NCI-H226 (cell line): ENCODE measurements around the gene PARVB.

Source experiments
- DNase-seq: peaks from one replicate; pipeline ENCODE4 v3.0.0-alpha.2; 2015

The PARVB gene

DNA sequence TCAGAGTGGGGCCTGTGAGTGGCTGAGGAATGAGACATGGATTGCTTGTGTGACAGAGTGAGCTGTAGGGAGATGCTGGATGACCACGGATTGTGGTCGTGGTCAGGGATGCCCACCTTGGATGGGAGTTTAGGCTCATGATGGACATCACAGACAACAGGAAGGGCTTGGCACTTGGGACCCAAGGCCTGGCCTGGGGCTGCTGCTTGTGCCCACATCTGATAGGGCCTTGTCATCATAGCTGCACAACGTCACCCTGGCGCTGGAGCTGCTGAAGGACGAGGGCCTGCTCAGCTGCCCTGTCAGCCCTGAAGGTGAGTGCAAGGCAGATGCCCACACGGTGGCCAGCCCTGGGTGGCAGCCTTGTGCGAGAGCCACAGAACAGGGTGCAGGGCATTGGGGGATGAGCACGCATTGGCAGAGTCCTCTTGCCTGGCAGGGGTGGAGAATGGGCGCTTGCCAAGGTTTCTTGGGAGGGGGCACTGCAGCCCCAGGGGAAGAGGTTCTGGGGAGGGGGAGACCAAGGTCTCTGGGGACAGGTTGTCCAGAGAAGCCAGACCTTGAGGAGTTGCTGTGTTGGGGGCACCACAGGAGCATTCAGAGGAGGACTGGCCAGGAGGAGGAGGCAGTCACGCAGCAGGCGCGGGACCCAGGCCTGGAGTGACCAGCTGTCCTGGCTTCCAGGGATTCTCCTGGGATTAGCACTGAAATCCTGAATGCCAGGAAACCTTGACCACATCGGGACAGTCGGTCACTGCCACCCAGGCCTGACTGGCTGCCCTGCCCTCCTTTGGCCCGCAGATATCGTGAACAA is 181.6 kb downstream of the PARVB start:
- no peak for DNase-seq

DNA sequence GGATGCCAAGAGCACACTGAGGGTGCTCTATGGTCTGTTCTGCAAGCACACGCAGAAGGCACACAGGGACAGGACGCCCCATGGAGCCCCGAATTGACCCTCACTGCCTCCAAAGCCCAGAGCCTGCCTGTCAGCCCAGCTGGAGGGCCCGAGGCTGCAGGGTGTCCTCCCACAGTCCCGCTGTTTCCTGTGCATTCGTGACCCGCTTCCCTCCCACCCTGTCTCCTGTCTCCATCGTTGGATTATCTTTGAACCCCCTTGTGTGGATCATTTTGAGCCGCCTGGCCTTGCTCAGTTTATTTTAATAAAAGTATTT is 182.2 kb downstream of the PARVB start:
- no peak for DNase-seq

DNA sequence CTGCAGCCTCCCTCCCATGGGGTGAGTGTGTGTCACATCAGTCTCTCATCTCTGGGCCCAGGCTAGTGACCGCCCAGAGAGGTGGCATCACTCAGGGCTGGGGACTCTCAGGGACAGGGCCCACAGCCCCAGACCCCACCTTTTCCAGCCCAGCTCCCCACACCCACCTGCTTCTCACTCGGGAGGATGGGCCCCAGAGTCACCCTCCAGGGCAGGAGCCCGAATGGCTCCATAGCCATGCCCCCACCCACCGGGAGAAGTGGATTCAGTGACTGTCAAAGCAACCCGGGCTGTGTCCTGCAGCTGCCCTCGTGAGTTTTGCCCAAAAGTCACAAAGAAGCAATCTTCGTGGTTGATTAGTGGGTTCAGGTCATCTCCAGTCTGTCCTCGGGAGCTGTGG is 182.6 kb downstream of the PARVB start:
- DNase-seq, result no peak

DNA sequence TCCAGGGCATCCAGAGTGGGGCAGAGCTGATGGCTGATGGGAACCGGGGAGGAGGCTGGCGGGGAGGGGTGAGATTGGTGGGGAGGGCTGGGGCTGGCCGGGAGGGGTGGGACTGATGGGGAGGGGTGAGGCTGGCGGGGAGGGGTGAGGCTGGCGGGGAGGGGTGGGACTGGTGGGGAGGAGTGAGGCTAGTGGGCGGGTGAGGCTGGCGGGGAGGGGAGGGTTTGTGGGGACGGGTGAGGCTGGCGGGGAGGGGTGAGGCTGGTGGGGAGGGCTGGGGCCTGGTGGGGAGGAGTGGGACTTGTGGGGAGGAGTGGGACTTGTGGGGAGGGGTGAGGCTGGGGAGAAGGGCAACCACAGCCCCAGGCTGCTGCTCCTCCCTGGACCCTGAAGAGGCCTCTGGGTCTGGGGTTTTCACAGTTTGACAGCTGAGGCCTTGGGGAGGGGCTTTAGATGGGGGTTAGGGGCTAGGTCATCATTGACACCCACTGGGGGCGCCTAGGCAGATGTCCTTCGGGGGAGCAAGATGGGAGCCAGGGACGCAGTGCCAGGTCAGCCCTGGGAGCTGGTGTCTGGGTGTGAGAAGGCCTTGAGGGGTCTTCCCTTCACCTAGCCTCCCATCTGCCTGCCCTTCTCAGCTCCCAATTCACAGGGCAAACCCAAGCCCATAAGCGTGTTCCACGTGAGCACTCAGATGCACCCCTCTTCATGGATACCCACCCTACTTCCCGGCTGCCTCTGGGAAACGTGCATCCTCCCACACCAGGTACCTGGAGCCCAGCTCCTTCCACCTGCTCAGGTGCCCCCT is 183.3 kb downstream of the PARVB start:
- DNase-seq, result no peak

DNA sequence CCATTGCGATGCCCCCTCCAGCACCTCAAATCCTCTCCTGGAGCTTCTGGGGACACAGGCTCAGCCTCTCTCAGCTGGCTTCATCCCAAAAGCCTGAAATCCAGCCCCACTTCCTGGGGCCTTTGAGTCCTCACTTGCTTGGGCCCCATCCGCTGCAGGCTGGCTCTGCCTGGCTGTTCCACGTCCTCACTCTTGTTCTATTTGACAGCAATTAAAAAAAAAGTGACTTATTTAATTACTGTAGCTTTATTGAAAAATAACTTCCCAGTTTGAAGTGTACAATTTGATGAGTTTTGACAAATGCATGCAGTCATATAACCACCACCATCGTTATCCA is 183.8 kb downstream of the PARVB start:
- DNase-seq, result no peak

DNA sequence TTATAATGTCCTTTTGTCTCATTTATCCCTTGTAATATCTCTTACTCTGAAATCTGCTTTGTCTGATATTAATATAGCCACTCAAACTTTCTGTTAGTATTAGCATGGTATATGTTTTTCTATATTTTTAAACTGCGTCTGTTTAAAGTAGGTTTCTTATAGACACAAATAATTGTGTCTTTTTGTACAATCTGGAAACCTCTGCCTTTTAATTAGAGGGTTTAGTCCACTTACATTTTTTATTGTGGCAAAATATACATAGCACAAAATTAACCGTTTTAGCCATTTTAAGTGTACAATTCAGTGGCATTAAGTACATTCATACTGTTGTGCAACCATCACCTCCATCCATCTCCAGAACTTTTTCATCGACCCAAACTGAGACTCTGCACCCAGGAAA is 185.2 kb downstream of the PARVB start:
- DNase-seq, result no peak

DNA sequence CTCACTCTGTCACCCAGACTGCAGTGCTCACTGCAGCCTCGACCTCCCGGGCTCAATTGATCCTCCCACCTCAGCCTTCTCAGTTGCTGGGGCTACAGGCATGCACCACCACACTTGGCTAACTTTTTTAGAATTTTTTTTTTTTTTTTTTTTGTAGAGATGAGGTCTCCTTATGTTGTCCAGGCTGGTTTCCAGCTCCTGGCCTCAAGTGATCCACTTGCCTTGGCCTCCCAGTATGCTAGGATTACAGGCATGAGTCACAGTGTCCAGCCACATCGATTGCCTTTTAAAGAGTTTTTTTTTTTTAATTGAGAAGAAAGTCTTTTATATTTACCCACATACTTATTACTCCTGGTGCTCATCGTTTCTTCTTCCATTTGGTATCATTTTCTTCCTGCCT is 186.6 kb downstream of the PARVB start:
- DNase-seq, result no peak

DNA sequence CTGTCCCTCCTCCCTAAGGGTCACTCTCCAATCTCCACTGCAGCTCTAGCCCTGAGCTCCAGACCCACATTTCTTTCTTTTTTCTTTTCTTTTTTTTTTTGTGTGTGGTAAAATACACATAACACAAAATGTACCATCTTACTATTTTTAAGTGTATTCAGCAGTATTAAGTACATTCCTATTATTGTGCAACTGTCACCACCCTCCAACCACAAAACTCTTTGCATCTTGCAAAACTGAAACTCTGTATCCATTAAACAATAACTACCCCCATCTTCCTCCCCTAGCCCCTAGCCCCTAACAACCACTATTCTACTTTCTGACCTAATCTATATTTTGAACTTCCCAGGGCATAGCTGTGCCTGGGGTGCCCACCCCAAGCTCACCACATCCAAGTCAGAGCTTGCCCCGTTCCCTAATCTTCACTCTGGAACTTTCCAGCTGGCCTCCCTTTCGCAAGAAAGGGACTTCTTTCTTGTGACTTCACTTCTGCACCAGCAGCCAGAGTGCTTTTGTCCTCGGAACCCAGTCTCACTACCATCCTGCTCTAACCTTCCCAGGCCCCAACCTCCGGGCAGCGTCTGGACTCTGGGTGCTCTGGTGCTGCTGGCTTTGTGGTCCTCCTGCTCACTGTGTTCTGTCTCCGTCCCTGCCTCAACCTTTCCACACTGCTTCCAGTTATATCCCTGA is 187.3 kb downstream of the PARVB start:
- no peak for DNase-seq

DNA sequence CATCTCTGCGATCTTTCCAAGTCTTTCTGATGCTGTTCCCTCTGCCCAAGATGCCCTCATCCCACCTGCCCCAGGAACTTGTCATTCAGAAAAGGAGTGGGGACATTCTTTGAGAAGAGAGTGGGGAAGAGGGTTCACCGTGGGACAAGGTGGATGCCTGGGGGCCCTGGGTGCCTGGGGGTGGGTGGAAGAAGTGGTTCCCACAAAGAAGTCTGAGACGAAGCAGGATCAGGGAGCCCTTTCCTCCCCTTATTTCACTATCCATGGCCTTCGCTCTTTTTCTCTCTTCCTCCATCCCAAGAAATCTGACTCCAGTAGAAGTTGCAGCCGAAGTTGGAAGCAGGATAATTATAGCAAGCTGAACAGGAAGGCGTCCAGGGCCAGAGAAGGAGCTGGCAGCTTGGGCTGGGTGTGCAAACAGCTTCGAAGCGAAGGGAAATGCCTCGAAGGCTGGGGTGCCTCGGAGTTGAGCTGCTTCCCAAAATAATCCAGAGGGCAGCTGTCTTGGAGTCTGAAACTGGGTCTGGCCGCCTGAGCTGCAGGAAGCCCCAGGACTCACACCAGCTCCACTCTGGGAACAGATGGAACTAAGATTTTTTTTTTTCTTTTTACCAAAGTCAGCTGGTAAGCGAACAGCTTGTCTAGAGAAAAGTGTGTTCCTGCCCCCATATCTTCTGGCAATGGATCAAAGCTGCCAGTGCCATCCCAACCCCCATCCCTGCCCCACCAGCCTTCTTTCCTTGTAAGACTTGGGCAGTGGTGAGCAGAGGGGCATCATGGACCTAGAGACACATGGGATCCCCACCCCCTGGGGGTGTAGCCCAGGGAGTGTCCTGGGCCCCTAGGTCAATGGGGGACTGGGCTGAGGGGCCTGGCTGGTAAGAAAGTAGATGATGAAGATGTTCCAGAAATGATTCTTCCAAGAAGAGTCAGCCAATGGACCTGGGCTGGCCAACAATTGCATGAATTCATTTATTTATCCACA is 188.1 kb downstream of the PARVB start:
- no peak for DNase-seq

DNA sequence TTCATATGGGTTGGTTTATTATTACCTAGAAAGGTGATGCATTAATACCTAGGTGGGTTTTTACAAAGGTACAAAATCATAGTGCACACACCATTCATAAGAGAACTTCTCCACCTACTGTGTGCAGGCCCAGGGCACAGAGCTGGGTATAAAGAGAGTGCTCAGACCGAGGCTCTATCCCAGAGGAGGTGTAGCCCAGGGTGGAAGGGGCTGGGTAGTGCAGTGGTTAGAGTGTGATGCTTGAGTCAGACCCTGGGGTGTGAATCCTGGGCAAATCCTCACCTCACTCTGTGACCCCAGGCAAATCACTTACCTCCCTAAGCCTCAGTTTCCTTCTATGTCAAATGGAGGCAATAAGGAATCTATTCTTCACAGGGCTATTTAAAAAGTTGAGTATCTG is 188.8 kb downstream of the PARVB start:
- no peak for DNase-seq

DNA sequence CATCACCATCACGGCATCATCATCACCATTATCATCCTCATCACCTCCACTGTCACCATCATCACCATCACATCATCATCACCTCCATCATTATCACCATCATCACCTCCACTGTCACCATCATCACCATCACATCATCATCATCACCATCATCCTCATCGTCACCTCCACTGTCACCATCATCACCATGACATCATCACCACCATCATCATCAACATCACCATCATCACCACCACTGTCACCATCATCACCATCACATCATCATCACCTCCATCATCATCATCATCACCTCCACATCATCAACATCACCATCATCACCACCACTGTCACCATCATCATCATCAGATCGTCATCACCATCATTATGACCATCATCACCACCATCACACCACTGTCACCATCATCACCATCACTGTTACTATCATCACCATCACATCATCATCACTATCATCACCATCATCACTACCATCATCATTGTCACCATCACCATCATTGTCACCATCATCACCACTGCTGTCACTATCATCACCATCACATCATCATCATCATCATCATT is 189.5 kb downstream of the PARVB start:
- DNase-seq, result no peak

DNA sequence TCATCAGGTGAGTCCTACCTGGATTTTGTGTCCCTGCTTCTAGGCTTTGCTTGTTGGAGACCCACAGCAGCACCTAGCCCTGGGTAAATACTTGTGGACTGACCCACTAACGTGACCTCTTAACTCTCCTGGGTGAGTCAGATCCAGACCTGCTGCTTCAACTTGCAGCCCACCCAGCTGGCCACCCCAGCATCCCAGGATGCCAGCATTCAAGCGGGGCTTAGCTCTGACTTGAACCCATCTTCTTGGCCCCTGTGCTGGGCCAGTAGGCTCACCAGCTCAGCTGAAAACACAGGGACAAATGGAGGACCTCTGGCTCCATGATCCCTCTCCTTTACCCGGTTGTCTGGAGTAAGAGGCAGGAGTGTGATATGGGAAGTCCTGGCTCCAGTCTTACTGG is 190.1 kb downstream of the PARVB start:
- no peak for DNase-seq

DNA sequence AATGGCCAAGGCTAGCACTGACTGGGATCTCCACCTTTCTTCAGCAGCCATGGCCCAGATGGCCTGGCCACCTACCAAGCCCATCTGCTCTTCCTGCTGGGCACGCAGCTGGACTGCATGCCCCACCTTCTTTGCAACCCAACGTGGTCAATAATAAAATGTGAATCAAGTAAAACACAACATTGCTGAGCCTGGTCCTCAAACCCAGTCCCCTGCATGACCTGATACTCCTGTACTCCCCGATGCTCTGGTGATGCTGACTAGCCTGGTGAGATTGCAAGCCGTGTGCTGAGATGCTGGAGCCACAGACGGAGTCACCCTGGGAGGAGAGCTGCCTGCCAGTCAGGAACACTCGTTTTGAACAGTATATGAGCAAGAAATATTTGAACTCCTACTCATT is 190.7 kb downstream of the PARVB start:
- DNase-seq, result no peak

DNA sequence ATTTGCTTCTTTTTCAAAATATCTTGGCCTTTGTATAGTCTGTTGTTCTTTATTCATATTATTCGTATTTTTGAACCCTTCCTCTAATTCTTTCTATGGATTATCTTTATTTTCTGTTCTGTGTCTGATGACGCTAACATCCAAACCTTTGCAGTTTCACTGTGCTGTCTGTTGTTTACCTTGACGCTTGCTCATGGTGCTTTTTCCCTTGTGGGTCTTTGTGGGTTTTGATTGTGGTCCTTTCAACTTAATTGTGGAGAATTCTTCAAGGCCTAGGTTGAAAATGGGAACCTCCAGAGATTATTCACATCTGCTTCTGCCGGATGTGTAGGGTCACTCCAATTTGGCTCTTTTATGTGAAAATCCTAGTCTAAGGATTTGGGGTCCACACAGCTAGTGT is 191.2 kb downstream of the PARVB start:
- no peak for DNase-seq

DNA sequence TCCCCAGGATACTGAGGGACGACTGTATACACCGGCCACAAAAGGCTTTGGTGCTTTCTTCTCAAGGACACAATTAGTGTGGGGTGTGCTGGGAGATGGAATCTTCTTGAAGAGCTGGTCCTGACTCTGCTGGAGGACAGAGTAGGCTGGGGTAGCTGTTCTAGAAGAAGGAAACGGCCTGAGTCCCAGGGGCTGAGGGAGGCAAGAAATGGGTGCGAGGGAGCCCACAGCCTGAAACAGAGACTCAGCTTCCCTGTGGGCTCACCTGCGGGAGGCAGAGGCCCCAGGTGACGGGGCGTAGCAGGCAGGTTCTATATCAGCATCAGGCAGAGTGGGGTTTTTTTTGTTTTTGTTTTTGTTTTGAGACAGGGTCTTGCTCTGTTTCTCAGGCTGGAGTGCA is 193.2 kb downstream of the PARVB start:
- no peak for DNase-seq

DNA sequence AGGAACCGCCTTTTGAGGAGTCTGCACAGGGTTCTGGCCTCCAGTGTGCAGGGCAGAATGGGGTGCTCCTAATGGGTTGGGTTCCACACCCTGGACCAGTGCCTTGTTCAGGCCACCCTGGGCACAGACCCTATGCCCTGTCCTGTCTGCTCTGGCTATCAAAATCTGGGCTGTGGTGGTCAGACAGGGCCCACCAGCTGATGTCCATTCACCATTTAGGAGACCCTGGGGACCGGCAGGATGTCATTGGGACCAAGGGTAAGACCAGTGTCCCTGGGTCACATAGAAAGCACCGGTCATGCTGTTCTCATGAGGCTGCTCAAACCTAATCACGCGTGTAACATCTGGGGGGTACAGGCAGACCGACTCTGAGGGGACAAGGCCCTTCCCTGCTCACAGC is 194.0 kb downstream of the PARVB start:
- no peak for DNase-seq

DNA sequence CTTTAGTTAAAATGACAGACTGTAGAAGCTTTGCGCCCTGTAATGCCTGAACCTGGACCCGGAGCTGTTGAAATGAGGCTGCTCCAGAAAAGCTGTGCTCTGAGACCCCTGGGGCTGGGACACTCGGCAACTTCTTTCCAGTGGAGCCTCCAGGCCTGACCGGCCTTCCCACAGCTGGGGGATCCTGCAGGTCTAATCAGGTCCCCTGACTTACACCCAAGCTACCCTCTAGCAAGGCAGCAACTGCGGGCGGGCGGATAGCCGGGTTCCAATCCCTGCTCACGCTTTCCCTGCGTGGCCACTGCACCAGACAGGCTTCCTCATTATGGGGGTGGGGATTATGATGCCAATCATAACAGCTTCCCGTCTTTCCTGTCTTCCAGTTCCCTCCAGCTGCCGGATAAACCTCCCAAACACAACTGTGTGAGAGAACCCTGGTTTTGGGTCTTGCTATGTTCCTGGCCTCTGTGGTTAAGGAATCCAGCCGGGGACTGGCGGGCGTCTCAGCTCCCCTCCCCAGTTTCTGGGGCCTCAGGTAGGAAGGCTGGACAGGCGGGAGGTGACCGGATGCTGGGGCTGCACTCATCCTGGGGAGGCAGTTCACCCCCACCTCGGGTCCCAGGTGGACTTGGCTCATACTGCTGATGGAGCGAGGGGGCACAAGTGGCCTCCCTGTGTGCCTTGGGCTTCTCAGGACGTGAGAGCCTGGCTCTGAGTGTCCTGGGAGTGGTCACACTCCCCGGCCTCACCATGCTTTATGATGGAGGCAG is 195.2 kb downstream of the PARVB start:
- DNase-seq, result no peak

DNA sequence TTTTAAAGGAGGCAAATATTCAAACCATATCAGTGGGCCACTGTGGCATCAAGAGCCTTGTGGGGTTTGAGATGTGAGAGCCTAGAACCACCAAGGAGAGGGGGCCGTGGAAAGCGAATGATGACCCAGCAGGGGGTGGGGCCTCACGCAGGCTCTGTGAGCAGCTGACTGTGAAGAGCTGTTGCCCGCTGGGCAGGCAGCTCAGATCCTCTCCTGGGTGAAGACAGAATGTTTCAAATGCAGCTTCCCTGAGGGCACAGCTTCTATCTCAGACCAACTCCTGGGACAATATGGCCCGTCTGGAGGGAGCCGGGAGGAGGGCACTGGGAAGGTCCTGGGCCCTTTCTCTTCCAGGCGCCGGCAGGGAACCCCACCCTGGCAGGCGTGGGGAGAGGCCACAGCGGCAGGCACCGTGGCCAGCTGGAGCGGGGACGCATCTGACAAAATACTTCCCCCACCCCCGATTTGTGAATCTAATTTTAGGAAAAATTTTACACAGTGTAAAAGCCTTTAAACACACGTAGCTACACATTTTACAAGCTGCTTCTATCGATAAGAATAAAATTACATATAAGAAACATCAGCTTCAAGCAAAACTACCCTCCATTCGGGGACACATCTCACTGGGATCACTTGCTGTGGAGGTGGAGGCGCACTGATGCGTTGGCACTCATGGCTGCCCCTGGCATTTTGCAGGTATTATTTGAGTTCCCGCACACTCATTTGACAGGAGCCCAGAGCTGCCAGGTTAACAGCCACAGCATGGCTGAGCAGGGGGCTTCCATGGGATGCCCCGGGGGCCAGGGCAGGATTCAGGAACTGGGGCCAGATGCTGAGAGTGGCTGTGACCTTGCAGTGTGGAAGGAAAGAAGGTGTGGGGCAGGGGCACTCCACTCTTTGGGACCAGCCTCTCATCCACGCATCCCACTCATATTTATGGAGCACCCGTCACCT is 196.9 kb downstream of the PARVB start:
- DNase-seq, result no peak

DNA sequence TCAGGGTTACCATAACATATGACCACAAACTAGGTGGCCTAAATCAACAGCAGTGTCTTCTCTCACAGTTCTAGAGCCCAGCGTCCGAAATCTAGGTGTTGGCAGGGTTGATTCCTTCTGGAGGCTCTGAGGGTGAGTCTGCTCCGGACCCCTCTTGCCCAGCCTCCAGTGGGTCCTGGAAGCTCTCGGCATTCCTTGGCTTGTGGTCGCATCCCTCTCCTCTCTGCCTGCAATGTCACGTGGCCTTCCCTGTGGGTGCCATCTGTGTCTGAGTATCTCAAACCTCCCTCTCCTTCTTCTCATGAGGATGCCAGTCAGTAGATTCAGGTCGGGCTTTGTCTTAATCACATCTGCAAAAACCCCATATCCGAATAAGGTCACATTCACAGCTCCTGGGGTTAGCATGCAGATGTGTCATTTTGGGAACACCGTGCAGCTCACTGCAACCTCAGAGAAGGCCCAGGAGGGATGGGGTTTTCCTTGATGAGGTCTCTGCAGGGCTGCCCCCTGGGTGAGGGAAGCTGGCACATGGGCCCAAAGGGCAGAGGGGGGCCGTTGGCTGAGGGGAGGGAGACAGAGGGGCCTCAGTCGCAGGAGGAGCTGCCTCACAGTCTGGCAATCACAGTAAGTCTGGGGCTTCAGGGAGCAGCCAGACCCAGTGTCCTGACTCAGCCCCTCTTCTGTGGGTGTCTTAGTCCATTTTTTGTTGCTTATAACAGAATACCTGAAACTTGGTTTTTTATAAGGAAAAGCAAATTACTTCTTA is 197.8 kb downstream of the PARVB start:
- DNase-seq, result no peak
